Hematopoietic multipotent progenitor cell treated with erythropoietin and hydrocortisone succinate and interleukin-3 and kit ligand, for 8 days (in vitro differentiated cells): Measurements from ENCODE around the gene CALML3.
"Not testable (repeated sequence)": the region's sequence is repeated elsewhere in the genome, so short reads cannot be mapped to it uniquely, and the experiment has no call there.

ENCODE experiments used
- DNase-seq: peaks from one replicate; pipeline ENCODE4 v3.0.0-alpha.2; 2015

Gene CALML3

GRCh38 chr10:5524641-5525560 is at the start of gene CALML3:
Gene CALML3, plus strand, starts transcription at chr10:5524961. Its CDS starts 125 bp downstream, at chr10:5525086.
- no peak for DNase-seq

GRCh38 chr10:5475088-5475487 is 49.7 kb upstream of the CALML3 start:
- not testable (repeated sequence) for DNase-seq

- DNase-seq, result not testable (repeated sequence)
Observed at GRCh38 chr10:5475974-5476807, 48.6 kb upstream of the CALML3 start.

GRCh38 chr10:5476918-5477525 is 47.7 kb upstream of the CALML3 start:
- no peak for DNase-seq

GRCh38 chr10:5477948-5478693 is 46.6 kb upstream of the CALML3 start:
- peak; percentile 84 for DNase-seq

- no peak for DNase-seq
Observed at GRCh38 chr10:5478694-5479305, 46.0 kb upstream of the CALML3 start.

GRCh38 chr10:5479481-5480161 is 45.1 kb upstream of the CALML3 start:
- peak; percentile 98 for DNase-seq

- peak; percentile 28 for DNase-seq
Observed at GRCh38 chr10:5480162-5480941, 44.4 kb upstream of the CALML3 start.

- no peak for DNase-seq
Observed at GRCh38 chr10:5481121-5481520, 43.6 kb upstream of the CALML3 start.

GRCh38 chr10:5482016-5482415 is 42.7 kb upstream of the CALML3 start:
- DNase-seq, result no peak

GRCh38 chr10:5484205-5484604 is 40.6 kb upstream of the CALML3 start:
- no peak for DNase-seq

GRCh38 chr10:5485290-5485689 is 39.5 kb upstream of the CALML3 start:
- DNase-seq, result no peak

- DNase-seq, result no peak
Observed at GRCh38 chr10:5485948-5486852, 38.6 kb upstream of the CALML3 start.

GRCh38 chr10:5486853-5487235 is 37.9 kb upstream of the CALML3 start:
- no peak for DNase-seq

- DNase-seq, result no peak
Observed at GRCh38 chr10:5488272-5489161, 36.2 kb upstream of the CALML3 start.

GRCh38 chr10:5490032-5490431 is 34.7 kb upstream of the CALML3 start:
- DNase-seq, result no peak

- no peak for DNase-seq
Observed at GRCh38 chr10:5490698-5491464, 33.9 kb upstream of the CALML3 start.

- DNase-seq, result no peak
Observed at GRCh38 chr10:5491477-5491876, 33.3 kb upstream of the CALML3 start.
